ENCODE data around the gene PDE11A.
"Not testable (repeated sequence)": the region's sequence is repeated elsewhere in the genome, so short reads cannot be mapped to it uniquely, and the experiment has no call there.

PDE11A gene

DNA sequence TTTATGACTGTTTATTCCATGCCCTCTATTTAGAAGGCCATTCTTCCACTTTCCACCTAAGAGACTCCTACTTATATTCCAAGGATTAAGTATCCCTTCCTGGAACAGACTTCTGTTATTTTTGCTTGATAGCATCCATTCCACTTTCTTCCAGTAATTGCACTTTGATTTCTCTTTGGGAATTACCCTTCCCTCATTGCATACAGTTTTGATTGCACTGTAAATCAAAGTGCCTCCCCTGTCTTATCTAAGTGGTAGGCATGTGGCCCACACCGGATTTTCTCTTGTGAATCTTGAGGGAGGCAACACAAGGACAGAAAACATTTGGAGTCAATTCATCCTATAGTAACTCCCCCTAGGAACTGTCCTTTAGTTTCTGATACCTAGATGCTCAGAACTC, 120.4 kb downstream of the PDE11A start:
- intact Hi-C loops (cut with DNase I), result no loop called here
- no peak for DNase-seq

DNA sequence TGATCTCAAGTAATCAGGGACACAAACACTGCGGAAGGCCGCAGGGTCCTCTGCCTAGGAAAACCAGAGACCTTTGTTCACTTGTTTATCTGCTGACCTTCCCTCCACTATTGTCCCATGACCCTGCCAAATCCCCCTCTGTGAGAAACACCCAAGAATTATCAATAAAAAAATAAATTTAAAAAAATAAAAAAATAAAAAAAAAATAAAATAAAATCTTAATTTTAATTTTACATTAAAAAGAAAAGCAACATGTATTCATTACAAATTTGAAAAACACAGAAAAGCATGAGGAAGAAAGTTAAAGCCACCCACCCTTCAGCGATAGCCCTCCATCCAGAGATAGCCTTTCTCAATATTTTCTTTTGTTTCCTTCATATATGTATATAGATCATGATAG, 125.0 kb downstream of the PDE11A start:
- DNase-seq; intact Hi-C loops (cut with DNase I): not testable (repeated sequence)

- DNase-seq; intact Hi-C loops (cut with DNase I): not testable (repeated sequence)
Measured at GRCh38 chr2:177944530-177944929, 128.0 kb downstream of the PDE11A start.

- intact Hi-C loops (cut with DNase I), result no loop called here
- DNase-seq, result no peak
Measured at GRCh38 chr2:177942731-177943130, 129.8 kb downstream of the PDE11A start.

- intact Hi-C loops (cut with DNase I), result no loop called here
- no peak for DNase-seq
Measured at GRCh38 chr2:177939211-177939610, 133.4 kb downstream of the PDE11A start.

- no peak for DNase-seq
- intact Hi-C loops (cut with DNase I), result no loop called here
Measured at GRCh38 chr2:177930916-177931315, 141.7 kb downstream of the PDE11A start.

DNA sequence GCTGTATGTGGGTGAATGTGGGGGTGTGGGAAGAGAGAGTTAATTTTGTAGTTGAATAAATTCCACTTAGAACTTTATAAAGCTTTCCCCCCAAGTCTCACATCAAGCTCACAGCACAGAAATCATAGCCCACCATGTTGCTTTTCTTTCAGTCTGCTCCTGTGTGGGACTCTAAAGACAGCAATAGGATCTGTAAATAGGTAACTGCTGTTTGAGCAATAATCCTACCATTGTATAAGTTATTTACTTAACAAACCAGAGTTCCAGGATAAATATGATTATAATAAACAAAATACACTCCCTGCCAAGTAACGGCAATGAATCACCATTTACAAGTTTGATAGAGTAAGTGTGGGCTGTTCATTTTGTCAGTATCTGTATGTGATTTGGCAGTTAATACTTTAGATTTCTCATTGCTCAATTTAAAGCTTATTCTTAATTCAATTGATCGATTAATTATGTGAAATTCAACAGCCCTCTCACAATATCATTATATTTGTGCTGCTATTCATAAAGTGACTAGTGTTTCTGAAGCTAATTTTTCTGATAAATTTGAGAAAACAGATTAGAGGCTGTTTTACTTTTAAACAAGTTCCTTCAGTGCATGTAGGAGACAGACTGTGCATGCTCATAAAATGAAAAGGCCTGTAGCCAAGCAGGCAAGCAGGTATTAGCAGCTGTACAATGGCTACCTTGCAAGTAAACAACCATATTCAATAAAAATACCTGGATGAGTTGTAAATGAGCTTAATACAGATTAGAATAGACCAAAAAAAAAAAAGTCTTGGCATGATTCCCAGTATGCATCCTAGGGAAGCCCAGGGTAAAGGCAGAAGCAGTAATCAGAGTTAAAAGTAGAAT, 142.7 kb downstream of the PDE11A start:
- no peak for DNase-seq
- intact Hi-C loops (cut with DNase I), result no loop called here

GRCh38 chr2:177923323-177923722, 149.3 kb downstream of the PDE11A start:
- DNase-seq, result no peak
- intact Hi-C loops (cut with DNase I), result no loop called here

- no peak for DNase-seq
- intact Hi-C loops (cut with DNase I), result no loop called here
Measured at GRCh38 chr2:177921726-177922125, 150.9 kb downstream of the PDE11A start.

- intact Hi-C loops (cut with DNase I), result no loop called here
- DNase-seq, result no peak
Measured at GRCh38 chr2:177917169-177917568, 155.4 kb downstream of the PDE11A start.

- intact Hi-C loops (cut with DNase I), result no loop called here
- DNase-seq, result no peak
Measured at GRCh38 chr2:177916342-177916741, 156.2 kb downstream of the PDE11A start.

- DNase-seq, result no peak
- intact Hi-C loops (cut with DNase I), result no loop called here
Measured at GRCh38 chr2:177914247-177914646, 158.3 kb downstream of the PDE11A start.

- no peak for DNase-seq
- intact Hi-C loops (cut with DNase I), result no loop called here
Measured at GRCh38 chr2:177909962-177910361, 162.6 kb downstream of the PDE11A start.

- intact Hi-C loops (cut with DNase I), result no loop called here
- no peak for DNase-seq
Measured at GRCh38 chr2:177908824-177909223, 163.8 kb downstream of the PDE11A start.

GRCh38 chr2:177908182-177908581, 164.4 kb downstream of the PDE11A start:
- DNase-seq, result no peak
- intact Hi-C loops (cut with DNase I), result no loop called here

DNA sequence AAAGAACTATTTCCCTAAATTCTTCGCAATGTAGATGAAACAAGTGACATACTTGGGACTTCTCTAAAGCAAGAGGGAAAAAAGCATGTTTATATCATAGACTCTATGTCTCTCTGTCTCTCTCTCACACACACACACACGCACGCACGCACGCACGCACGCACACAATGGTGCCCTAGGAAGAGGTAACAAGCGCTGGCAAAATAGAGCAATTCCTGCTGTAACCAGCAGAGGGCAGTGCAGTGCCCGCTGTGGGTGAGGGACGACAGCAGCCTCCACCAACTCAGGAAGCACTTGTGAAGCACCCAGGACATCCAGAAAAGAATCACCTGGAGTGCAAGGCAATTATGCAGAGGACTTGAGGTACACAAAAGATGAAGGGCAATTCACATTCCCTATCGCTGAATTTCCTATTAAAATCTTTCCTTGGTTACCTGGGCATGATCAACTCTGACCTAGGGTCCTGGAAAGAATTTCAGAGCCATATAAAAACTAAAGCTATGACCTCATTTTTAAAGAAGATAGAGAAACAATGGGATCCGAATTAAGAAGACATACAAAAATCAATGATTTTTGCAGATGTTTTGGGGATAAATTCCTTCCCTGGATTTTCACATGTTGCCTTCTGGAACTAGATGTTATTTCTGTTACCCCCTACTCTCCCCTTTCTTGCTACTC, 166.4 kb downstream of the PDE11A start:
- intact Hi-C loops (cut with DNase I), result no loop called here

GRCh38 chr2:177905640-177906039, 166.9 kb downstream of the PDE11A start:
- no peak for DNase-seq
- intact Hi-C loops (cut with DNase I), result no loop called here

More for the DNA sequence above, 166.4 kb downstream of the PDE11A start:
- peak in 39 of 42 donors; percentile 13 to 82 (median 56) for DNase-seq

GRCh38 chr2:177902395-177903163, 170.0 kb downstream of the PDE11A start:
- no peak for DNase-seq
- intact Hi-C loops (cut with DNase I), result no loop called here

DNA sequence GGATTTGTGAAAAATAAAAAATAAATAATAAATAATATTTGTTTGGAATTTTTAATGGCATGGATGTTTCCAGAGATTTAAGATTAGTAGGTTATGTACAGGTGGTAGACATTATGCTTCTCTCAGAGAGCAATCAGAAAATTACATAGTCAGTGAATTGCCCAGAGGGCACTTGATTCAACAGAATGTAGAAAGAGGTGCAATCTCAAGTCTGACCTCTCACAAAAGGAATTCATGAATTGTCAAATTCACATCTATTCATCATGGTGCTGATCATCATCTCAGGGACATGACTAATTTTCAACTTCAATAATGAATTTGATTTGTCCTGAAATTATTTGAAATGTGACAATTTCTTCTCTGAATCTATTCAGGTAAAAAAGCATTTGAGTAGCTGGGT, 172.5 kb downstream of the PDE11A start:
- DNase-seq, result no peak
- intact Hi-C loops (cut with DNase I), result no loop called here

- no peak for DNase-seq
- intact Hi-C loops (cut with DNase I), result no loop called here
Measured at GRCh38 chr2:177897278-177897677, 175.3 kb downstream of the PDE11A start.

Data from head of caudate nucleus (tissue), 42 donors.